Mucosa of descending colon (tissue), 3 donors: Measurements from ENCODE around the gene ANOS1. TPM values are rescaled to one million over a fixed set of nuclear protein-coding genes. Genes with fewer than 3 reads are reported as not detected.

Experiments used
- ATAC-seq: fragments of 200-7000 bp; cut with Tn5 transposase; one replicate; pipeline ENCODE4 v1.9.1; 2020; ENCODE audit warnings: mild to moderate bottlenecking, moderate library complexity
- DNase-seq, 3 donors: peaks; one replicate each; pipeline ENCODE4 v3.0.0-alpha.2; 2020
- H3K36me3 ChIP-seq: fragments of 200-600 bp; one replicate; pipeline ENCODE4 v1.8.0; 2021; ENCODE audit warnings: low read depth, mild to moderate bottlenecking
- H3K4me1 ChIP-seq: fragments of 200-600 bp; one replicate; pipeline ENCODE4 v1.8.0; 2021; ENCODE audit warnings: low read depth, mild to moderate bottlenecking
- H3K4me3 ChIP-seq: fragments of 200-600 bp; one replicate; pipeline ENCODE4 v1.8.0; 2021; ENCODE audit warnings: mild to moderate bottlenecking
- H3K9me3 ChIP-seq: fragments of 200-600 bp; one replicate; pipeline ENCODE4 v1.8.0; 2021; ENCODE audit warnings: mild to moderate bottlenecking
- intact Hi-C, 2 donors: fragments of 100-400 bp; cut with DNase I in 1 of 2; cut with micrococcal nuclease in 1 of 2; formaldehyde crosslinking; loops; one replicate each; pipeline versions ENCODE4 v1.11.0 to v1.11.1; 2022; cut with DNase I, micrococcal nuclease
- total RNA-seq, 3 donors: library from RNA; stranded (reverse); fragmentation: NEBNext Ultra II Directional in 2 of 3; extraction: Animal tissue kit (Norgen Biotek cat#: 25700) in 2 of 3; gene quantifications; one replicate each; pipeline versions ENCODE4 v1.2.1 to v1.2.4, GENCODE V29; 2021 to 2023
- TF ChIP-seq, protein P1 (sequence below): fragments of 200-600 bp; IDR thresholded peaks from one replicate; pipeline ENCODE4 v1.8.0; 2022; ENCODE audit warnings: antibody characterized with exemption, mild to moderate bottlenecking
- donor health status: DM: no; HTN: no; CAD: no; lungs with moderate emphysema.
- donor health status: DM: no; HTN: no; CAD: no.
- donor health status: DM: no; HTN: yes; CAD: no.

ANOS1 gene
- total RNA-seq, 3 donors from 2014 or later = 0.14 to 0.48 (median 0.41) TPM

DNA sequence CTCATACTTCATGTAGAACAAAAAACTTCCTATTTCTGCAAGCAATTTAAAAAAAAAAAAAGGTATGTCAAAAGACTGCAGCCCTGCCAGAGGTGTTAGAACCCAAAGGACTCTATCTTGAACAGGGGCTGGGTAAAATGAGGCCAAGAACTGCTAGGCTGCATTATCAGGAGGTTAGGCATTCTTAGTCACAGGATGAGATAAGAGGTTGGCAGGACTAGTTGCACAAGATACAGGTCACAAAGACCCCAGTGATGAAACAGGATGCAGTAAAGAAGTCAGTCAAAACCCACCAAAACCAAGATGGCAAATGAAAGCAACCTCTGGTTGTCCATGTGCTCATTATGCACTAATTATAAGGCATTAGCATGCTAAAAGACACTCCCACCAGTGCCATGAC lies 104.1 kb downstream of the ANOS1 start:
- H3K4me1 ChIP-seq = no peaks in the 10 kb centered on the region
- ATAC-seq = no peak
- TF ChIP-seq, protein P1, sequence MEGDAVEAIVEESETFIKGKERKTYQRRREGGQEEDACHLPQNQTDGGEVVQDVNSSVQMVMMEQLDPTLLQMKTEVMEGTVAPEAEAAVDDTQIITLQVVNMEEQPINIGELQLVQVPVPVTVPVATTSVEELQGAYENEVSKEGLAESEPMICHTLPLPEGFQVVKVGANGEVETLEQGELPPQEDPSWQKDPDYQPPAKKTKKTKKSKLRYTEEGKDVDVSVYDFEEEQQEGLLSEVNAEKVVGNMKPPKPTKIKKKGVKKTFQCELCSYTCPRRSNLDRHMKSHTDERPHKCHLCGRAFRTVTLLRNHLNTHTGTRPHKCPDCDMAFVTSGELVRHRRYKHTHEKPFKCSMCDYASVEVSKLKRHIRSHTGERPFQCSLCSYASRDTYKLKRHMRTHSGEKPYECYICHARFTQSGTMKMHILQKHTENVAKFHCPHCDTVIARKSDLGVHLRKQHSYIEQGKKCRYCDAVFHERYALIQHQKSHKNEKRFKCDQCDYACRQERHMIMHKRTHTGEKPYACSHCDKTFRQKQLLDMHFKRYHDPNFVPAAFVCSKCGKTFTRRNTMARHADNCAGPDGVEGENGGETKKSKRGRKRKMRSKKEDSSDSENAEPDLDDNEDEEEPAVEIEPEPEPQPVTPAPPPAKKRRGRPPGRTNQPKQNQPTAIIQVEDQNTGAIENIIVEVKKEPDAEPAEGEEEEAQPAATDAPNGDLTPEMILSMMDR = no peak
- no peaks in the 10 kb centered on the region for H3K36me3 ChIP-seq
- DNase-seq = no peak
- intact Hi-C loops = no loop called here
- H3K9me3 ChIP-seq = no peaks in the 10 kb centered on the region
- H3K4me3 ChIP-seq = no peak overlapping the region

DNA sequence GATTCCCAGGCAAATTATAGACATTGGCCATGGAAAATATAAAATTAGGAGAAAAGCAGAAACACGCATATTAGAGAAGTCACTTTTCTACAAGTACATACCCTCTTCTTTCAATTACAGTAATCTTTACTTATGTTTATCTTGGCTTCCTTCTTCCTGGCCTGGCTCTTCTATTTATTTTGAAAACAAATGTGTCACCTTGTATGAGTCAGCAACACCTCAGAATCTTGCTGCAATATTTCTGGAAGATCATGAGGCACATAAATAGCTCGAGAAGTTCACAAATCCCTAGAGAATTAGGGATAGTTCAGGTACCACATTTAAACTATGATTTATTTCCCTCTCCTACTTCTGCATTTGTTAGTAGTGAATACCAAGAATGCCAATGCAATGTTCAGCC lies 124.6 kb downstream of the ANOS1 start:
- Histone ChIP-seq H3K9me3 (no peaks in the 10 kb centered on the region), H3K4me3 (no peak overlapping the region), H3K36me3 (no peaks in the 10 kb centered on the region), H3K4me1 (no peaks in the 10 kb centered on the region)
- TF ChIP-seq, protein P1 = no peak
- intact Hi-C loops = no loop called here
- DNase-seq (no peak), ATAC-seq (no peak)

- ATAC-seq (no peak), DNase-seq (no peak)
- Histone ChIP-seq H3K9me3 (no peaks in the 10 kb centered on the region), H3K4me3 (no peak overlapping the region), H3K36me3 (no peaks in the 10 kb centered on the region), H3K4me1 (no peaks in the 10 kb centered on the region)
- intact Hi-C loops = no loop called here
- TF ChIP-seq, protein P1 = no peak
These were observed 127.8 kb downstream of the ANOS1 start for GRCh38 chrX:8604131-8604530.

GRCh38 chrX:8591501-8591900 lies 140.4 kb downstream of the ANOS1 start:
- H3K4me1 ChIP-seq = no peaks in the 10 kb centered on the region
- intact Hi-C loops = no loop called here
- TF ChIP-seq, protein P1 = no peak
- no peaks in the 10 kb centered on the region for H3K36me3 ChIP-seq
- no peaks in the 10 kb centered on the region for H3K9me3 ChIP-seq
- ATAC-seq = no peak
- no peak overlapping the region for H3K4me3 ChIP-seq
- no peak for DNase-seq

- Histone ChIP-seq H3K4me3 (no peak overlapping the region), H3K9me3 (no peaks in the 10 kb centered on the region), H3K4me1 (no peaks in the 10 kb centered on the region), H3K36me3 (no peaks in the 10 kb centered on the region)
- TF ChIP-seq, protein P1 = no peak
- DNase-seq (no peak), ATAC-seq (no peak)
- intact Hi-C loops = no loop called here
These were observed 145.0 kb downstream of the ANOS1 start for GRCh38 chrX:8586953-8587352.

DNA sequence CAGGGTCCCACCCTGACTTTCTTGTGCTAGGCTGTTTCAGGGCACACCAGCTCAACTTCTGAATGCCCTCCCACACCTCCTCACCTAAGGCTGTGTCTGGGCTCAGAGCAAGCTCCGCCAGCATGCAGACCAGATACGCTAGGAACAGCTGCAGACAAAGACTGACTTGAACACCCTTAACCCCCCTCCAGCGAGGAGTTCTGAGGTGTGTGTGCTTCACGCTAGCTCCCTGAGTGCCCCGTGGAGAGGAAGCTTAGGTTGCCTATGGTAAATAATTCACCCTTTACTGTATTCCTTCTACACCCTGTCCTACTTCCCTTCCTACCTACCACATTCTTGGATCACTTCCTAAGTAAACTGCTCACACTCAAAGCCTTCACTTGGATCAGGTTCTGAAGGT lies 152.3 kb downstream of the ANOS1 start:
- TF ChIP-seq, protein P1 = no peak
- ATAC-seq = peak; percentile 31
- no peaks in the 10 kb centered on the region for H3K36me3 ChIP-seq
- no peak overlapping the region for H3K4me3 ChIP-seq
- no peaks in the 10 kb centered on the region for H3K4me1 ChIP-seq
- DNase-seq = no peak
- intact Hi-C loops = no loop called here
- H3K9me3 ChIP-seq = no peaks in the 10 kb centered on the region
